IMR-90 (cell line): ENCODE results near the gene SCIN. TPM values are rescaled to one million over a fixed set of nuclear protein-coding genes. Genes with fewer than 3 reads are reported as not detected.
"Not testable (repeated sequence)": the region's sequence is repeated elsewhere in the genome, so short reads cannot be mapped to it uniquely, and the experiment has no call there.

Source experiments
- ATAC-seq: fragments of 200-7000 bp; cut with Tn5 transposase; 2 replicates; pipeline ENCODE4 v1.9.1; 2020; ENCODE audit warnings: low read depth, mild to moderate bottlenecking, moderate library complexity
- BruUV-seq: library from RNA; stranded (reverse); fragments of 400-500 nt; replicated peaks from 2 replicates; lab custom pipeline; 2021; lab: Mats Ljungman, UMichigan
- CTCF ChIA-PET: fragments of 300-600 bp; formaldehyde crosslinking; extraction: SDS; loops from one replicate; lab custom pipeline; 2021; ENCODE audit warnings: antibody characterized with exemption; lab: Yijun Ruan, JAX
- POLR2A ChIA-PET: fragments of 300-600 bp; sonication (Branson Sonifier 250); formaldehyde crosslinking; loops from one replicate; lab custom pipeline; 2022; ENCODE audit warnings: antibody characterized with exemption; ENCODE audit not compliant: unreplicated experiment; lab: Charles Lee
- DNase-seq: peaks from one replicate; pipeline ENCODE4 v3.0.0; 2013
- H2AFZ ChIP-seq: replicated peaks from 2 replicates; pipeline ENCODE3; 2013; ENCODE audit warnings: low read length, mild to moderate bottlenecking; ENCODE audit not compliant: poor library complexity
- H2AK5ac ChIP-seq: 2 replicates; pipeline ENCODE4 v1.6.1; 2013; ENCODE audit warnings: low read depth, low read length, inconsistent platforms
- H2AK9ac ChIP-seq: replicated peaks from 2 replicates; pipeline ENCODE3; 2013; ENCODE audit warnings: mild to moderate bottlenecking, low read depth, low read length, moderate library complexity; ENCODE audit not compliant: poor library complexity
- H2BK120ac ChIP-seq: 2 replicates; pipeline ENCODE4 v1.6.1; 2013; ENCODE audit warnings: low read depth, low read length, inconsistent platforms
- H2BK15ac ChIP-seq: 3 replicates; pipeline ENCODE4 v1.6.1; 2013; ENCODE audit warnings: low read depth, low read length, inconsistent platforms
- H2BK20ac ChIP-seq: 2 replicates; pipeline ENCODE4 v1.6.1; 2013; ENCODE audit warnings: low read depth, mild to moderate bottlenecking, inconsistent platforms, low read length, moderate library complexity
- H2BK5ac ChIP-seq: 2 replicates; pipeline ENCODE4 v1.6.1; 2013; ENCODE audit warnings: mild to moderate bottlenecking, low read depth, low read length, inconsistent platforms; ENCODE audit not compliant: poor library complexity, severe bottlenecking
- H3K14ac ChIP-seq: replicated peaks from 2 replicates; pipeline ENCODE4 v1.6.1; 2013; ENCODE audit warnings: low read depth, low read length, inconsistent platforms
- H3K18ac ChIP-seq: 2 replicates; pipeline ENCODE4 v1.6.1; 2013; ENCODE audit warnings: low read depth, low read length, control low read depth
- H3K23ac ChIP-seq: 2 replicates; pipeline ENCODE4 v1.6.1; 2013; ENCODE audit warnings: low read depth, low read length, inconsistent platforms
- H3K27ac ChIP-seq: 2 replicates; pipeline ENCODE4 v1.5.1; 2013; ENCODE audit warnings: mild to moderate bottlenecking, control low read depth, low read length; ENCODE audit not compliant: insufficient read depth
- H3K27me3 ChIP-seq: 2 replicates; pipeline ENCODE4 v1.6.1; 2013; ENCODE audit warnings: low read length; ENCODE audit not compliant: control insufficient read depth, insufficient read depth
- H3K36me3 ChIP-seq: 2 replicates; pipeline ENCODE4 v1.6.1; 2013; ENCODE audit warnings: low read length, mixed read lengths; ENCODE audit not compliant: control insufficient read depth, insufficient read depth
- H3K4ac ChIP-seq: 2 replicates; pipeline ENCODE4 v1.6.1; 2013; ENCODE audit warnings: low read depth, low read length, inconsistent platforms
- H3K4me1 ChIP-seq: 2 replicates; pipeline ENCODE4 v1.6.1; 2013; ENCODE audit warnings: low read length, mixed read lengths; ENCODE audit not compliant: control insufficient read depth, insufficient read depth
- H3K4me2 ChIP-seq: 2 replicates; pipeline ENCODE4 v1.6.1; 2013; ENCODE audit warnings: low read depth, mild to moderate bottlenecking, control low read depth, low read length, moderate library complexity
- H3K4me3 ChIP-seq: 2 replicates; pipeline ENCODE4 v1.5.1; 2013; ENCODE audit warnings: low read depth, mild to moderate bottlenecking, control low read depth, low read length, moderate library complexity; ENCODE audit not compliant: insufficient read depth
- H3K56ac ChIP-seq: 2 replicates; pipeline ENCODE4 v1.6.1; 2013; ENCODE audit warnings: low read length, inconsistent platforms; ENCODE audit not compliant: insufficient read depth; ENCODE audit errors: extremely low read depth
- H3K79me1 ChIP-seq, 2 experiments: 2 replicates each; pipeline ENCODE4 v1.6.1; 2013; ENCODE audit warnings: low read length in 2 of 2, inconsistent platforms in 1 of 2, low read depth in 1 of 2
- H3K9ac ChIP-seq: 2 replicates; pipeline ENCODE4 v1.6.1; 2013; ENCODE audit warnings: low read depth, low read length, control low read depth
- H3K9me1 ChIP-seq: 2 replicates; pipeline ENCODE4 v1.6.1; 2013; ENCODE audit warnings: low read length, inconsistent platforms; ENCODE audit not compliant: insufficient read depth
- H3K9me3 ChIP-seq: 2 replicates; pipeline ENCODE4 v1.6.1; 2013; ENCODE audit warnings: low read length; ENCODE audit not compliant: control insufficient read depth, insufficient read depth
- H4K20me1 ChIP-seq: 2 replicates; pipeline ENCODE4 v1.6.1; 2013; ENCODE audit warnings: low read length, inconsistent platforms; ENCODE audit not compliant: insufficient read depth
- H4K5ac ChIP-seq: 2 replicates; pipeline ENCODE4 v1.6.1; 2013; ENCODE audit warnings: mild to moderate bottlenecking, low read depth, low read length, control low read depth
- H4K8ac ChIP-seq, 2 experiments: 2 replicates each; pipeline ENCODE4 v1.6.1; 2013; ENCODE audit warnings: low read depth in 2 of 2, low read length in 2 of 2, control low read depth in 1 of 2, inconsistent platforms in 1 of 2
- H4K91ac ChIP-seq: 2 replicates; pipeline ENCODE4 v1.6.1; 2013; ENCODE audit warnings: low read depth, low read length, inconsistent platforms; ENCODE audit not compliant: insufficient read depth
- WGBS, 2 experiments: methylation state at CpG; one replicate each; pipeline versions ENCODE4 v1.1.5 to v1.1.7; 2013; ENCODE audit warnings: missing lambda C conversion rate in 2 of 2; ENCODE audit not compliant: insufficient read length in 1 of 2; ENCODE audit errors: extremely low coverage in 2 of 2; 5-methylcytosine and 5-hydroxymethylcytosine counted together
- dilution Hi-C: fragments of 300-500 bp; cut with HindIII; formaldehyde crosslinking; loops from one replicate; pipeline ENCODE4 v1.14.3; 2018; ENCODE audit warnings: low sequenced_read_pairs; ENCODE audit not compliant: unreplicated experiment
- in situ Hi-C: fragments of 300-500 bp; cut with MboI; formaldehyde crosslinking; loops from 3 replicates; pipeline ENCODE4 v1.14.3; 2019; ENCODE audit warnings: low sequenced_read_pairs, inconsistent platforms, mixed read lengths
- intact Hi-C: fragments of 100-400 bp; cut with micrococcal nuclease; formaldehyde crosslinking; loops from 2 replicates; pipeline ENCODE4 v1.10.0; 2022
- polyA plus RNA-seq, 3 experiments: library from polyadenylated mRNA; depleted of rRNA; stranded (reverse); fragments of >200 nt; gene quantifications; 2 replicates each; pipeline ENCODE4 v1.2.3, GENCODE V29; 2012; ENCODE audit warnings: low replicate concordance in 1 of 3
- total RNA-seq: library from RNA; depleted of rRNA; stranded (reverse); fragments of >200 nt; gene quantifications from 2 replicates; pipeline ENCODE4 v1.2.3, GENCODE V29; 2012

The SCIN gene
- total and polyA plus RNA-seq, 2 of the 4 experiments (the other 2 are of a cell fraction) = under 0.01 to 0.05 TPM

DNA sequence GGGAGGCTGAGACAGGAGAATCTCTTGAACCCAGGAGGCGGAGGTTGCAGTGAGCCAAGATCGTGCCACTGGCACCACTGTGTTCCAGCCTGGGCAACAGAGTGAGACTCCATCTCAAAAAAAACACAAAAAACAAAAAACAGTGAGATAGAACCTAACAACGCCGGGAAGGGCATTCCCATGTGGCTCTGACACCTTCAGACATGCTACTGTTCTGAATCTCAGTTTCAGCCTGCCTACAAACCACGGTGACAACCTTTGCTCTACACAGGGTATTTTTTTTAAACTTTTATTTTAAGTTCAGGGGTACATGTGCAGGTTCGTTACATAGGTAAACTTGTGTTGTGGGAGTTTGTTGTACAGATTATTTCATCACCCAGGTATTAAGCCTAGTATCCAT, 74.7 kb downstream of the SCIN start:
- H2AK9ac ChIP-seq, DNase-seq, H3K36me3 ChIP-seq, H3K23ac ChIP-seq, H2BK15ac ChIP-seq, H3K9ac ChIP-seq, H3K27me3 ChIP-seq, H4K8ac ChIP-seq, H3K14ac ChIP-seq, H3K9me1 ChIP-seq, H4K20me1 ChIP-seq, dilution Hi-C loops, H2BK5ac ChIP-seq, H3K27ac ChIP-seq, intact Hi-C loops, POLR2A ChIA-PET, H3K4me3 ChIP-seq, H2AK5ac ChIP-seq, H2AFZ ChIP-seq, CTCF ChIA-PET, H3K18ac ChIP-seq, BruUV-seq, H3K9me3 ChIP-seq, ATAC-seq, in situ Hi-C loops, H3K4me1 ChIP-seq, H3K79me1 ChIP-seq, H4K5ac ChIP-seq, H3K4me2 ChIP-seq, H3K56ac ChIP-seq: not testable (repeated sequence)
- H4K91ac ChIP-seq = peak overlapping the region; percentile 45; the same call in 1 of the 2 replicates
- peak overlapping the region; percentile 63 for H3K4ac ChIP-seq
- H2BK120ac ChIP-seq = peak overlapping the region; percentile 70
- no CpG with 5 or more reads among the region's 6 CpGs for WGBS, 2 experiments
- H2BK20ac ChIP-seq = peak overlapping the region; percentile 69
